Common myeloid progenitor, CD34-positive (primary cell): Measurements from ENCODE around the gene TMPRSS11A.

Source experiments
- CTCF ChIA-PET: fragments of 350-600 bp; sonication (Branson Sonifier 250); formaldehyde crosslinking; loops from one replicate; lab custom pipeline; 2021; ENCODE audit warnings: antibody characterized with exemption; lab: Charles Lee
- POLR2A ChIA-PET: fragments of 350-600 bp; sonication (Branson Sonifier 250); formaldehyde crosslinking; loops from one replicate; lab custom pipeline; 2021; ENCODE audit warnings: antibody characterized with exemption; lab: Charles Lee
- DNase-seq, 3 donors: peaks; one replicate each; pipeline versions ENCODE4 v3.0.0 to v3.0.0-alpha.2; 2013
- H3K27ac ChIP-seq, 2 experiments: 1 replicate in 1 of 2; 2 replicates in 1 of 2; pipeline ENCODE4 v1.7.0; 2013; ENCODE audit warnings: inconsistent platforms in 2 of 2, low read length in 2 of 2, mild to moderate bottlenecking in 2 of 2, low read depth in 1 of 2, moderate library complexity in 1 of 2; ENCODE audit not compliant: severe bottlenecking in 2 of 2, insufficient read depth in 1 of 2, poor library complexity in 1 of 2
- H3K27me3 ChIP-seq, 5 experiments: replicated peaks in 2 of 5; 1 replicate in 3 of 5; 2 replicates in 2 of 5; pipeline versions ENCODE4 v1.6.1 to v1.7.0; 2013; ENCODE audit warnings: low read length in 4 of 5, mild to moderate bottlenecking in 2 of 5, moderate library complexity in 2 of 5, inconsistent platforms in 1 of 5; ENCODE audit not compliant: insufficient read depth in 5 of 5, control insufficient read depth in 4 of 5
- H3K36me3 ChIP-seq, 4 experiments: 1 replicate in 2 of 4; 2 replicates in 2 of 4; pipeline versions ENCODE4 v1.6.1 to v1.7.0; 2013; ENCODE audit warnings: low read length in 3 of 4, control low read depth in 1 of 4, mild to moderate bottlenecking in 1 of 4; ENCODE audit not compliant: control insufficient read depth in 4 of 4, insufficient read depth in 4 of 4
- H3K4me1 ChIP-seq, 4 experiments: 1 replicate in 3 of 4; 2 replicates in 1 of 4; pipeline versions ENCODE4 v1.6.1 to v1.7.1; 2013; ENCODE audit warnings: low read length in 3 of 4, mild to moderate bottlenecking in 3 of 4, control low read depth in 1 of 4, inconsistent platforms in 1 of 4, moderate library complexity in 1 of 4; ENCODE audit not compliant: control insufficient read depth in 4 of 4, insufficient read depth in 4 of 4; ENCODE audit errors: control extremely low read depth in 1 of 4
- H3K4me3 ChIP-seq, 7 experiments: 1 replicate in 4 of 7; 2 replicates in 3 of 7; pipeline versions ENCODE4 v1.5.1 to v1.7.0; 2013; ENCODE audit warnings: mild to moderate bottlenecking in 7 of 7, low read length in 6 of 7, moderate library complexity in 6 of 7, inconsistent platforms in 2 of 7, low read depth in 2 of 7, control low read depth in 1 of 7; ENCODE audit not compliant: insufficient read depth in 4 of 7, control insufficient read depth in 1 of 7; ENCODE audit errors: extremely low read depth in 1 of 7
- H3K9me3 ChIP-seq, 5 experiments: 1 replicate in 4 of 5; 2 replicates in 1 of 5; pipeline versions ENCODE4 v1.6.1 to v1.7.1; 2013; ENCODE audit warnings: low read length in 4 of 5, mild to moderate bottlenecking in 2 of 5, inconsistent platforms in 1 of 5, low read depth in 1 of 5, moderate library complexity in 1 of 5; ENCODE audit not compliant: control insufficient read depth in 4 of 5, insufficient read depth in 2 of 5; ENCODE audit errors: control extremely low read depth in 1 of 5
- WGBS: methylation state at CpG from one replicate; pipeline ENCODE4 v1.1.5; 2013; ENCODE audit not compliant: insufficient coverage; 5-methylcytosine and 5-hydroxymethylcytosine counted together

Gene TMPRSS11A

GRCh38 chr4:67892253-67892652 is 71.0 kb downstream of the TMPRSS11A start:
- CTCF ChIA-PET = interaction anchor here (1.2 to 1.8 kb wide), 3 partner anchors 9 to 19 kb away, joined by 3 to 6 read pairs (median 4); partner anchors contain the start of gene TMPRSS11D
- Histone ChIP-seq H3K4me3 (no peak overlapping the region), H3K9me3 (peaks cover 0 to 3% (median 0%) of the 10 kb centered on the region in 5 experiments), H3K27me3 (no peaks in the 10 kb centered on the region), H3K27ac (no peak overlapping the region), H3K4me1 (peaks cover 0 to 14% (median 0%) of the 10 kb centered on the region in 4 experiments), H3K36me3 (no peaks in the 10 kb centered on the region)
- POLR2A ChIA-PET = no interaction called here
- WGBS = 95% methylated on average over 2 of the region's 2 CpGs
- DNase-seq = no peak

DNA sequence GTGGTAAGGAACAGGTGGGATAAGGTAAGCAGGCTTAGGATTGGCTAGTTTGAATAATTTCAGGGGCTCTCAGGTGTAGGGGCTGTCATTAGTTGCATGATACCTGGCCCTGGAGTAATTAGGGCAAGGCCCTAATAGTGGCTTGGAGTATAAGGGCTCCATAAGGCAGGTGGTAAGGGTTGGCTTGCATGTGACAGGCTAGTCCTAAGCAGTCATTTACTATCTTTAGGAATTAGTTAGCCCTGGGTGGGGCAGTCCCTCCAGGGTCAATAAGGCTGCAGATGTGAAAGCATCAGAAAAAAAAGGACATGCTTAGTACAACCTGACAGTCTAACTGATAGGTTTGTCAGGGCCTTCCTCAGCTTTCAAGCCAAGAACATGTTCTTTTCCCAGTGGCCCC is 71.6 kb downstream of the TMPRSS11A start:
- CTCF ChIA-PET = interaction anchor here (1.2 kb wide), 1 partner anchor 12 kb away, joined by 4 read pairs; no protein-coding TSS in a partner anchor
- no peak for DNase-seq
- POLR2A ChIA-PET = no interaction called here
- H3K4me3 ChIP-seq = no peak overlapping the region
- no peaks in the 10 kb centered on the region for H3K36me3 ChIP-seq
- H3K4me1 ChIP-seq = peaks cover 0 to 14% (median 1%) of the 10 kb centered on the region in 4 experiments
- no peaks in the 10 kb centered on the region for H3K27me3 ChIP-seq
- peaks cover 0 to 3% (median 0%) of the 10 kb centered on the region in 5 experiments for H3K9me3 ChIP-seq
- no peak overlapping the region for H3K27ac ChIP-seq

- no peaks in the 10 kb centered on the region for H3K27me3 ChIP-seq
- 75% methylated on average over 1 of the region's 4 CpGs for WGBS
- H3K4me3 ChIP-seq = no peak overlapping the region
- peaks cover 8 to 20% (median 18%) of the 10 kb centered on the region in 4 experiments for H3K4me1 ChIP-seq
- no peaks in the 10 kb centered on the region for H3K9me3 ChIP-seq
- POLR2A ChIA-PET = no interaction called here
- no peaks in the 10 kb centered on the region for H3K36me3 ChIP-seq
- peak in 2 of 3 donors; percentile 46 to 47 for DNase-seq
- H3K27ac ChIP-seq = no peak overlapping the region
- CTCF ChIA-PET = interaction anchor here (1.1 kb wide), 1 partner anchor 25 kb away, joined by 4 read pairs; no protein-coding TSS in a partner anchor
Observed at GRCh38 chr4:67886281-67886680, 77.0 kb downstream of the TMPRSS11A start.

DNA sequence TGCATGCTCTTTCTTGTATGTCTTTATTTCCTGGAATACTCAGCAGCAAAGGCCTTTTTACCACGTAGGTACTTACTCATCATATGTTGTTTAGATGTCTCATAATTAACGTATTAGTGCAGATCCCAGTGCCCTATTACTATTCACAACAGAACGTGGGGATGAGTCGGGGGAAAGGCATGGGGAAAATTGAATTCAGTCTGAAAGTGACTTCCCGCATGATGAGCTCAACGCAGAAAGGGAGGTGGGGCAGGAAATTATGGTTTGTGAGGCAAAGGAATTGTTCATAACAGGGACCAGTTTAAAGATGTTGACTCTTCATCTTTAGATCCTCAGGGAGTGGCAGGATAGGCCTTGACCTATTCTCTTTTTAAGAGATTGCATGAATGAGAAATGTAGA is 77.5 kb downstream of the TMPRSS11A start:
- H3K4me1 ChIP-seq = peaks cover 8 to 20% (median 18%) of the 10 kb centered on the region in 4 experiments
- no peak for DNase-seq
- H3K9me3 ChIP-seq = no peaks in the 10 kb centered on the region
- 56% methylated on average over 2 of the region's 6 CpGs for WGBS
- no peak overlapping the region for H3K4me3 ChIP-seq
- ChIA-PET POLR2A (no interaction called here), CTCF (no interaction called here)
- no peak overlapping the region for H3K27ac ChIP-seq
- H3K27me3 ChIP-seq = no peaks in the 10 kb centered on the region
- H3K36me3 ChIP-seq = no peaks in the 10 kb centered on the region

DNA sequence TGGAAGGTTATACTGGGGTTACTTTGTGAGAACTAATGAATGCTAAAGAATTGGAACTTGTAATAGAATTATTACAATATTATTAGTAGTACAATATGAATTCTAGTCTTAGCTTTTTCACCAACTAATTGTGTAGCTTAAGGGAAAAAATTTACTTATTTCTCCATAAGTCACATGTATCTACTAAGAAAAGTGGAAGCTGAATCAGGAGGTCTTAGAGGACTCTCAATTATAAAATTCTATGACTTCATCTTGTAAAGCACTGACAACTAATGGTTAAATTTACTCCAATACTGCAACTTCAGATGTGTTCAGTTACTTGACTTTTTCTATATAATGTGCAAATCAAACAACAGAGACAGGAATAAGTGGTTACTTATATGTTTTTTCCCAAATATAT is 78.6 kb downstream of the TMPRSS11A start:
- H3K27me3 ChIP-seq = no peaks in the 10 kb centered on the region
- H3K27ac ChIP-seq = no peak overlapping the region
- H3K36me3 ChIP-seq = no peaks in the 10 kb centered on the region
- no peak overlapping the region for H3K4me3 ChIP-seq
- POLR2A ChIA-PET = no interaction called here
- peaks cover 8 to 20% (median 18%) of the 10 kb centered on the region in 4 experiments for H3K4me1 ChIP-seq
- no peaks in the 10 kb centered on the region for H3K9me3 ChIP-seq
- DNase-seq = no peak
- CTCF ChIA-PET = no interaction called here

DNA sequence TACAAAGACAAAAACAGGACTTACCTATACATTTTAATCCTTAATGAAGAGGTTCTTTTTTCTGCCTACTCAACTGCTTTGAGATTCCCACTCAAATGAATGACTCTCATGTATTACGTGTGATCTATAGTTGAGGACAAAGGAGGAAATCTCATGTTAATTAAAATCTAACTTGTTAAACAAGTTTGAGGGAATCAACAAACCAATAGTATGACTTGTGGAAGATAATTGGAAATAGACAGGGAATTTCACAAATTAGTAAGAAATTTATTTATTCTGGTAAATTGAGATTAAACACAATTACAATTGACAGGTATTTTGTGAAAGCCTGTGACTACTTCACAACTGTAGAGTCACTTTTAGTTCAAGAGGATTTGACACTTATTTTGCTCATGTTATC is 79.4 kb downstream of the TMPRSS11A start, which contains the start of gene TMPRSS11D:
TMPRSS11D (minus strand) TSS at position 101 of the 400 bp plus-strand sequence; CDS start at position 32, 69 bp downstream.
- Histone ChIP-seq H3K9me3 (no peaks in the 10 kb centered on the region), H3K4me1 (peaks cover 8 to 20% (median 18%) of the 10 kb centered on the region in 4 experiments), H3K36me3 (no peaks in the 10 kb centered on the region), H3K27ac (no peak within 1 kb of the TSS), H3K27me3 (no peaks in the 10 kb centered on the region), H3K4me3 (no peak within 1 kb of the TSS)
- no CpG with 5 or more reads among the region's 1 CpG for WGBS
- ChIA-PET POLR2A (no interaction called here), CTCF (interaction anchor here (1.5 to 2.0 kb wide), 2 partner anchors 9 to 14 kb away, joined by 3 to 6 read pairs; no protein-coding TSS in a partner anchor)
- no peak for DNase-seq

DNA sequence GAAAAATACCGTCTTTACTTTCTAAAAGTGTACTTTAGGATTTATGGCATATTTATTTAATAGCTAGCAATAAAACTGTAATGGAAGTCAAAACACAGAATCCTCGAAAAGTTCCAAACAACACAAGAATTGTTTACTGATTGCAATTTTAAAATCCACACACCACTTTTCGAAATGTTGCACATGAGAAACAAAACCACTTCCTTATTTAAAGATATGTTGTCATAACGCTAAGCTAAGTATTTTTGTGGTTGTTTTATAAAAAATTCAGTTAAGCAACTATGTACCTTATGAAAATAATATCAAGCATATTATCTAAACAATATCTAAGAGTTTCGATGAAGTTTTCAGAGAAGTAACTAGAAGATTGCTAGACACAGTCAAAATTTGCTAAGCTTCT is 79.8 kb downstream of the TMPRSS11A start:
- H3K27ac ChIP-seq = no peak overlapping the region
- no peaks in the 10 kb centered on the region for H3K36me3 ChIP-seq
- H3K4me1 ChIP-seq = peaks cover 8 to 20% (median 18%) of the 10 kb centered on the region in 4 experiments
- ChIA-PET POLR2A (no interaction called here), CTCF (interaction anchor here (1.0 to 2.0 kb wide), 3 partner anchors 9 to 331 kb away, joined by 3 to 6 read pairs (median 3); no protein-coding TSS in a partner anchor)
- no CpG with 5 or more reads among the region's 5 CpGs for WGBS
- no peaks in the 10 kb centered on the region for H3K9me3 ChIP-seq
- DNase-seq = peak in 2 of 3 donors; percentile 54 to 58
- no peaks in the 10 kb centered on the region for H3K27me3 ChIP-seq
- no peak overlapping the region for H3K4me3 ChIP-seq
